GM19438 (cell line): ENCODE data around the gene EFCAB8.
"Not testable (repeated sequence)": the region's sequence is repeated elsewhere in the genome, so short reads cannot be mapped to it uniquely, and the experiment has no call there.

ENCODE experiments used
- ATAC-seq: cut with Tn5 transposase; IDR thresholded peaks from one replicate; pipeline ENCODE4 v1.9.1; 2021; ENCODE audit warnings: low read depth; ENCODE audit not compliant: unreplicated experiment

Gene EFCAB8

DNA sequence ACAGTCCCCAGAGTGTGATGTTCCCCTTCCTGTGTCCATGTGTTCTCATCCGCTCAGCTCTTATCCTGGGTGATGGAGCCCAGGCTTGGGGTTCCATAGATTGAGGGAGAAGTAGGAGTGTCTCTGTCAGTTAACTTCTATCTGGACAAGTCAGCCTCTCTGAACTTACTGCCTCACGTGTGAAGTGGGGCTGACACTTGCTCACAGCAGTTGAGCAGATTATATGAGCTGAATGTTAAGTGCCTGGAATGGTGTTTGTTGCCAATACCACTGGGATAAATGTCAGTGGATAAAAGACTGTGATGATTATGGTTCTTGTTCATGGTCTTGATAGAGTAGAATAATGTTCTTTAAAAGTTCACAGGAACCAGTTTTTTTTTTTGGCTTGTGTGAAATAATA, 17.1 kb upstream of the EFCAB8 start:
- ATAC-seq = no peak

DNA sequence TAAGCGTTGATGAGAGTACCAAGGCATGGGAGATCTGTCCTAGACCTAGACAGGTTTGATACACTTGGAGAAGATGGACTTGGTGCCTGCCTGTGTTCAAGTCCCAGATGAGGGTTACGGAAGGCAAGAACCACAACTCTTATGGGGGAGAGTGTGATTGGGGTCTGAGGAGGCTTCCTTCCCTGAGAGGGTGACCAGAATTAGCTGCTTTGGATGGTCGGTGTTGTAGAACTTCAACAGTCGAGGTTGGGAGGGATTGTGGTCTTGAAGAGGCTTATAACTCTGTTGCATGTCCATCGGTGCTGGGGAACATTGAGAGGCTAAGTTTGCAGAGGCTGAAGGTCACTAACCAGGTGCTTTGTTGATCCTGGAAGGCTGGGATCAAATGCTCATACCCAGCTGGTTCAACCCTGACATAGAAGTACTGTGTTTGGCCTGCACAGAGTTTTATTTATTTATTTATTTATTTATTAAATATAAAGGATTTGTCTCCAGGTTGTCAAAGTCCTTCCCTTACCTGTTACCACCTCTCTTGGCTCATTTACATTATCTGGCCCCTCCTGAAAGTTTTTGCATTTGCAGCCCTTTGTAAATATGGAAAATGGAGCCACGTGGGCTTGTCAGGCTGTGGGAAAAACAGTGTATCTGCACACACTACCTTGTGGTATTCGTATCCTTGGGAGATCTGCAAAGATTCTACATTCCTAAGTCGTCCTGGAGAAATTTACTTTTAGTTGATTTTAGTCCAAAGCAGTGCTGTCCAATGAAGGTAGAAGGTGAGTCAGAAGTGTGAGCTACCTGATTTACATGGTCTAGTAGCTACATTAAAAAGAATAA, 15.8 kb upstream of the EFCAB8 start:
- no peak for ATAC-seq

DNA sequence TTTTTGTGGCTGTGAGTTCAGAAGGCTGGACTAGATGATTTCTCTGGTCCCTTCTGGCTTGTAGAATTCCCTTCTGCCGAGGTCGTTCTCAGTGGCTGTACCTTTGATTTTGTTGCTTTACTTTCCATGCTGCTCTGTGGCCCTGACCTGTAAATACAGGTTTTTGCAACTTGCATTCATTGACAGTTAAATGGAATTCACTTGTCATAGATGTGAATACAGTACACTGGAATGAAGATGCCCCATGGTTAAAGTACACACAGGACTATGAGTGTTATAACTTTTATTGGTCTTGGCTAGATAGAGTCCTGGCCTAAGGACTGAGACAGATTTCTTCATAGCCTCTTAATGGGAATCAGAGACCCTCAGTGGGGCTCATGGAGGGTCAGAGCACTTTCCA, 12.9 kb upstream of the EFCAB8 start:
- no peak for ATAC-seq

DNA sequence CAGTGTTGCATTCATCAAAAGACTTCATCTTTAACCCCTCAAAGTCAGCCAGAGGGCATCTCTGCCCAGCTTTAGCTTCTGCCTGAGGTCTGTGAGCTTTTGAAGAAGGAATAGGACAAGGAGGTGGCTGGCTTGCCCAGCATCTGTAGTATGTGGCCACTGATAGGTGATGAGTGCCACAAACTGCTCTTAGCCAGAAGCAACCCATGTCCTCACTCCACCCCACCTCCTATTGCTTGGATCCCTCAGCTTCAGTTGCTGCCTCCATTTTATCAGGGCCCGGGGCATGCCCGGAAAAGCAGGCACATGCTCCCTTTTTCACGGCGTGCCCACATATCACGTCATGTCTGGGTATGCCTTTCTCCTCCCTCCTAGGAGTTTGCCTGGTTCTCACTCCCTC, 11.9 kb upstream of the EFCAB8 start:
- ATAC-seq = no peak

DNA sequence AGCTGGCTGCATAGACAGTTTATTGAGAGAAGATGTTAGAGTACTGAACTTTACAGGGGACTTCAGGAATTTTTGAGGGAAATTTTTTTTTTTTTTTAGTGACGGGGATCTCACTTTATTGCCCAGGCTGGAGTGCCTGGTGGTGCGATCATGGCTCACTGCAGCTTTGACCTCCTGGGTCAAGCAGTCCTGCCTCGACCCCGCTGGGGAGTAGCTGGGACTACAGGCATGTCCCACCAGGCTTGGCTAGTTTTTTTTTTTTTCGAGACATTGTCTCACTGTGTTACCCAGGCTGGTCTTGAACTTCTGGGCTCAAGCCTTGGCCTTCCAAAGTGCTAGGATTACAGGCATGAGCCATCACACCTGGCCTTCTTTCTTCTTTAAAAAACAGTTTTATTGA, 10.8 kb upstream of the EFCAB8 start:
- ATAC-seq = no peak

DNA sequence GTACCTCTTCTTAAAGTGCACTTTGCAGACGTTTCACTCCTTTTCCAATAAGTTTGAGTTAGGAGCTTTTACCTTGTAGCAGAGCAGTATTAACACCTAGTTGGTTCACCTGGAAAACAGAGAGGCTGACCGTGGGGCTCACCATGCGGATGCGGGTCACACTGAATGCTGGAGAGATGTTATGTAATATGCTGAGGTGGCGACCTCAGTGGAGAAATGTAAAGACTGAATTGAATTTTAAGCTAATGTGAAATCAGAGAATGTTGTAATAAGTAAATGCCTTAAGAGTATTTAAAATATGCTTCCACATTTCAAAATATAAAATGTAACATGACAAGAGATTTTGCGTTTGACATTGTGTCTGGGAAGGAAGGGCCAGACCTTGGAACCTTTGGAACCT, 9.9 kb upstream of the EFCAB8 start:
- ATAC-seq = no peak

DNA sequence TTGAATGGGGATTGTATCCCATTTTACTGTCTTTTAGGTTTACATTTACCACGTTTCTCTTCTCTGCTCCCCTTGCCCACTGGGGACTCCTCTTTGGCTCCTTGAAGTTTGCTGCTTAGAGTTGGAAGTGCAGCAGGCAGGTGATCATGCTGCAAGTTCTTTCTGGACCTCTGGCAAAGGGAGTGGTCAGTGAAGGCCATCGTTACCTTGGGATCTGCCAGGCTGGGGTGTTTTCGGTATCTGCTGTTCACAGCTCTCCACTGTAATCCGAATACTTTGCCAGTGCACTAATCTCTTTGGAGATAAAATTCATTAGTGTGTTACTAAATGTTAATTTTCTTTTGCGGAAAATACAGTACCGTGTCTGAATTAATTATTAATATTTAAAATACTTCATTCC, 9.1 kb upstream of the EFCAB8 start:
- ATAC-seq = no peak

DNA sequence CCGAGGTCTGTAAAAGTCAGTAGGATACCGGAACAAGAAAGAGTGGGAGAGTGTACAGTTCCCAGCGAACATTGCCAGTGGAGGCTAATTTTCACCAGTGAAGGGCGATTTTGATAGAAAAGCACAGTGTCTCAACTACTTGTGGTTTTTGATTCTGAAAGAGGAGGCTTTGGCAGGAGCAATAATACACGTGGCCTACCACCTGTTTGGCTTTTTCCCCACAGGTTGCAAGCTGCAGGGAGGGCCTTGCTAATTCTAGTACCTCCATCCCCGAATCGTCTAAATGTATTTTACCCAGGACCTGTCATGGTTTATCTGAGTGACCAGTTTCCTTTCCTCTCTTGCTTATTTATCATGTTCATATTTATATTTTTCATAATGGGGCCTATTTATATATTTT, 3.3 kb upstream of the EFCAB8 start:
- ATAC-seq = no peak

DNA sequence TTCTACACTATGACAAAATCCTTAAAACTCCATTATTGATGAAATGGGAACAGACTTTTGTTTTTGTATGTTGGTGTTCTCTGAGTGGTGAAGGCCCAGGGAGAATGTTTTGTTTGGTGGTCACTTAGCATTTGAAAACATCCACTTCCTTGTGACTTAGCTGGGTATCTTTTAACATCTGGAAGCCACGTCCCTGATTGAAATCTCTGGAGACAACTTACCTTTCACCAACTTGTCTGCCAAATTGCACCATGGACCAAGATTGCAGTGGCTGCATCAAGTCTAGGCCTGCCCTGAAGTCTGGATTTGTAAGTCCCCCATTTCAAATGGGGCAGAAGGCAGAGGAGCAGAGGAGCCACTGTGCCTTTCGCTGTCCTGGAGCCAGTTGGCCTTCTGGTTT, 534 bp upstream of the EFCAB8 start:
- no peak for ATAC-seq

DNA sequence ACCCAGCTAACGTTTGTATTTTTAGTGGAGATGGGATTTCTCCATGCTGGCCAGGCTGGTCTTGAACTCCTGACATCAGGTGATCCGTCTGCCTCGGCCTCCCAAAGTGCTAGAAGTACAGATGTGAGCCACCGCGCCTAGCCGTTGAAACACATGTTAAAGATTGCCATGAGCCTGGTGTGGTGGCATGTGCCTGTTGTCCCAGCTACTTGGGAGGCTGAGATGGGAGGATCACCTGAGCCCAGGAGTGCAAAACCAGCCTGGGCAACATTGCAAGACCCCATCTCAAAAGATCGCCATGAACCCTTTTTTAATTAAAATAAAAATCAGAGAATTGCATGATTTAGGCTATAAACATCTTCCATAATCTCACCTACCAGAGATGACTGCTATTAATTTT, 2.7 kb downstream of the EFCAB8 start:
- no peak for ATAC-seq

DNA sequence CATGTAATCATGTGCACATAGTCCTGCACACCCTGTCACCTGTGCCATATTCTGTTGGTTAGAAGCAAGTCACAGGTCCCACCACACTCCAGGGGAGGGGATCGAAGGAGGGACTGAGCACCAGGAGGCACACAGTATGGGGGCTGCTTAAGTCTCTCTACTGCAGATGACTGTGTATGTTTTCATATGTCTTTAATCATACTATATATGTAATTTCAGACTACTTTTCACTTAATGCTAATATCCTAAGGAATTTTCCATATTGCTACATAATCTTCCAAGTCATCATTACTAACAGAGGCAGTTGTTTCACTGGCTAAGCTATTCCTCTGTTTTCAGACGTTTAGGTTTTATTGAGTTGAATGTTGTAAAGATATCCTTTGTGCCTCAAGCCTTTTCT, 10.8 kb downstream of the EFCAB8 start:
- ATAC-seq = no peak

DNA sequence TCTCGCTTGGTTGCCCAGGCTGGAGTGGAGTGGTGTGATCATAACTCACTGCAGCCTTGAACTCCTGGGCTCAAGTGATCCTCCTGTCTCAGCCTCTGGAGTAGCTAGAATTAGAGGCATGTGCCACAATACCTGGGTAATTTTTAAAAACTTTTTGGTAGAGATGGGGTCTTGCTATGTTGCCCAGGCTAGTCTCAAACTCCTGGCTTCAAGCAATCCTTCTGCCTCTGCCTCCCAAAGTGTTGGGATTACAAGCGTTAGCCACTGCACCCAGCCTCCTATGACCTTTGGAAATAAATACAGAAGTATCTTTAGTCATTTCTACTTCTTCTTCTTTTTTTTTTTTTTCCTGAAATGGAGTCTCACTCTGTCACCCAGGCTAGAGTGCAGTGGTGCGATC, 11.8 kb downstream of the EFCAB8 start:
- ATAC-seq = not testable (repeated sequence)

DNA sequence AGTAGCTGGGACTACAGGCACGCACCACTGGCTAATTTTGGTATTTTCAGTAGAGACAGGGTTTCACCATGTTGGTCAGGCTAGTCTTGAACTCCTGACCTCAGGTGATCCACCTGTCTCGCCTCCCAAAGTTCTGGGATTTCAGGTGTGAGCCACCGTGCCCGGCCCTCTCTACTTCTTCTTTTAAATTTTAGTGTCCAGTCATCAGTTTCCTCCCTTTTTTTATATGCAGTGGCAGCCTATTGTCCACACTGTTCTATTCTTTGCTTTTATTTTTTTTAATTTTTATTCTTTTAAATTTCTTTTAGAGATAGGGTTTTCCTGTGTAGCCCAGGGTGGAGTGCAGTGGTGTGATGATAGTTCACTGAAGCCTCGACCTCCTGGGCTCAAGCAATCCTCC, 12.3 kb downstream of the EFCAB8 start:
- ATAC-seq = no peak

DNA sequence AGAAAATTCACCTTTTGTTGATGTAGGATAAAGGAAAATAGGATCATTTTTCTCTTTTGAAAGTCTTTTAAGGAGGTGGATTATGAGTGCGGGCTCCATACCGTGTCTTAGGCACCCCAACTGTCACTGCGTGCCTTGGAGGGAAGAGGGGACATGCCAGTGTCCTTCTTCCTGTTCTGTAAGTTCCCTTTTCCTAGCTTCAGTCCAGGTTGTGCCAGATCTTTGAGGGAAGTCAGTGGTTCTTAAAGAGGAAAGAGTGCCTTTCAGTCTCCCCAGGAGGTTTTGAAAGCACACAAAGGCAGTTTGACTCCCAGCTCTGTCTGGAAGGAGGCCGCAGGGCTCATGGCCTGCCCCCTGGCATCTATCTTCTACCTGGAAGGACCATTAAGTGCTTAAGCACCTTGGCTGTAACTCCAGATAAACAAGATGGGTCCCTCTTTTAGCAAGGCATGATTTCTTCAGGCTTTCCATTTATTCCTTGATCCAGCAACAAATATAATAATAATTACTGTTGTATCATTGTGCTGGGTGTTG, 13.0 kb downstream of the EFCAB8 start:
- no peak for ATAC-seq

DNA sequence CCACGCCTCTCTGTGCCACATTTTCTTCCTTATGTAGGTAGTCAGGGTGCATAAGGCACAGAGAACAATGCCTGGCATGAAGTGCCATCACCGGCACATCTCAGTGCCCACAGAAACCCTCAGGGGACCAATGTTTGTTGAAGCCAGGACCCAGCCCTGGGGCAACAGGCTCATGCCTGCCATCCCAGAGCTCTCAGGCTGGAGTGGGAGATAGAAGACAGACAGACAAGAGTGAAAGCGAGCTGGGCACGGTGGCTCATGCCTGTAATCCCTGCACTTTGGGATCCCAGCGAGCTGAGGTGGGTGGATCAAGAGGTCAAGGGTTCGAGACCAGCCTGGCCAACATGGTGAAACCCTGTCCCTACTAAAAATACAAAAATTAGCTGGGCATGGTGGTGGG, 13.5 kb downstream of the EFCAB8 start:
- ATAC-seq = no peak

DNA sequence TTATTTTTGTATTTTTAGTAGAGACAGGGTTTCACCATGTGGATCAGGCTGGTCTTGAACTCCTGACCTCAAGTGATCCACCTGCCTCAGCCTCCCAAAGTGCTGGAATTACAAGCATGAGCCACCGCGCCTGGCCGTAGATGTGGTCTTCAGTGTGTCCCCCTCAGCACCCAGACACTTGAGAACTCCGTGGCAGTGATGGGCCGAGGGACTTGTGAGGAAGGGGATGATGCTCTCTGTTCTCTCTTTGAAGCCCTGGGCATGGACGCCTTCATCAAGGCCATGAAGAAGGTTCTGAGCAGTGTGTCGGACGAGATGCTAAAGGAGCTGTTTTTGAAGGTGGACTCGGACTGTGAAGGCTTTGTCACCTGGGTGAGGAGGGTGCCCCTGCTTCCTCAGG, 16.9 kb downstream of the EFCAB8 start:
- no peak for ATAC-seq

DNA sequence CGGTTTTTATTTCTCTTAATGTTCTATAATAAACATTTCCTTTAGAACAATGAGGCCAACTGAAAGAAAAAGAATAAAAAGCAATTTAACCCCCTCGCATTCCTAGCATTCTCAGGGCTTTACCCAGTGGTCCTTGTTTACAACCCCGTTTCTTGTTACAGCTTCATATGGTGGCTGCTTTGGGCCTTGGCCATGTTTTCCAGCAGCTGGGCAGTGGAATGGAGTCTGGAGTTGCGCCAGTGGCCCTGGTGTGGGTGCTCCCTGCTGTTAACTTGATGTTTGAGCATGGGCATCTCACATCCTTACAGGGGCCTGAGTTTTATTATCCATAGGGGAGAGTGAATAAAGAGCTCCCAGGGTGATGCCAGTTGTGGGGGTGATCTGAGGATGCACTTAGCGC, 18.8 kb downstream of the EFCAB8 start:
- no peak for ATAC-seq

DNA sequence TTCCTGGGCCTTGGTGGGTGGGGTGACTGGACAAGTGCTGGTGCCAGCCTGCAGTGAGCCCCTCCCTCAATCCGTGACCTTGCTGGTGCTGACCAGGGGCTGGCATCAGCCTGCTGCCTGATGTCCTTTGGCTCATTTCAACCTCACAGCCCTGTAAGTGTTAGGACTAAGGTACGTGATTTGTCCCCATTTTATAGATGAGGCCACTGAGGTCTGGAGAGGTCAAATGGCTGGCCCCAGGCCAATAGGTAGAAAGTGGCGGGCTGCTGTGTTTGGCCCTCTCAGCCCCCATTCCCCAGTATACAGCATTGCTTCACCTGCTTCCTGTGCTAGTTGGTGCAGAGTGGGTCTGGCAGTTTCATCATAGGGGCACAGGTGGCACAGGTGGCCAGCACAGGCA, 20.1 kb downstream of the EFCAB8 start:
- no peak for ATAC-seq

DNA sequence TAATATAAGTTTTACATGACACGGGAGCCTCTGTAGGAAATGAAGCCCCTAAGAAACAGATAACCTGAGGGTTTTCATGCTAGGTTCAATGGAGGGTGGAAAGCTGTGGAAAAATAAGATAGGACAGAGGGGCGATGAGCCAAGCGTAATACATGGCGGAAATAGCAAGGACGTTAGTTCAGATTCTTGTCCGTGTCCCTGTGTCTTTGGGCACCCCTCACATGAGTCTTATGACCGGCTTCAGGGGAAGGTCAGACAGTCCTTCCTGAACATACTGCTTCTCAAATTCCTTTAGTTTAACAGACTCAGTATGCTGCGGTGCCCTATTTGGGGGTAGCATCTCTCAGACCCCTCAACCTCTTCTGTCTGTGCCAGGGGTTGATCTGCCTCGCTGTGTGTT, 20.8 kb downstream of the EFCAB8 start:
- ATAC-seq = no peak

DNA sequence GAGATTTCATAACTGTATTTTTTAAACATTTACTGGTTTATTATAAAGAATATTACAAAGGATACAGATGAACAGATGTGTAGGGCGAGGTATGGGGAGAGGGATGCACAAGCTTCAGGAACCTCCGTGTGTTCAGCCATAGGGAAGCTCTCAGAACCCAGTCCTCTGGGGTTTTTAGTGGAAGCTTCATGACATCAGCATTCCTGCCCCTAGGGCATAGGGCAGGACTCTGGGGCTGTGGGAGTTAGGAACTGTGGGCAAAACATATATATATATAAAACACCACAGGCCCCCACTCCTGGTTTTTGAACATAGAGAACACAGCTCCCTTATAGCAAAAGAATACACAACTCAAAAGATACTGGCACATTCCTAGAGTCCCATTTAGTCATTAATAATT, 21.9 kb downstream of the EFCAB8 start:
- no peak for ATAC-seq

DNA sequence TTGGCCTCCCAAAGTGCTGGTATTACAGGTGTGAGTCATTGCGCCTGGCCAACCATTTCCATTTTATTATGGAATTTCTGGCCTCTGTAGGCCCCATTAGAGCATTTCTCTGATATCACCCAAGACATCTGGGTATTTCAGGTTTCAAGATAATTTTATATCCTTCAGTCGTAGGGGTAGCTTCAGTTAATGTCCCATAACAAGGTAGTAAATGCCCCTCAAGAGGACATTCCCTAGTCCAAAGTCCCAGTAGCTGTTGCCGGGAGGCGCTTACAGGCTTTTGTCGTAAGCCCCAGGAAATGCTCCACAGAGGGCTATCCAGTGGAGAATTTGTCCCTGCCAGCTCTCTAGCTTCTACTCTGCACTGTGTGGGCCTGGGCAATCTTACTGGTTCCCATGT, 24.4 kb downstream of the EFCAB8 start:
- ATAC-seq = no peak

DNA sequence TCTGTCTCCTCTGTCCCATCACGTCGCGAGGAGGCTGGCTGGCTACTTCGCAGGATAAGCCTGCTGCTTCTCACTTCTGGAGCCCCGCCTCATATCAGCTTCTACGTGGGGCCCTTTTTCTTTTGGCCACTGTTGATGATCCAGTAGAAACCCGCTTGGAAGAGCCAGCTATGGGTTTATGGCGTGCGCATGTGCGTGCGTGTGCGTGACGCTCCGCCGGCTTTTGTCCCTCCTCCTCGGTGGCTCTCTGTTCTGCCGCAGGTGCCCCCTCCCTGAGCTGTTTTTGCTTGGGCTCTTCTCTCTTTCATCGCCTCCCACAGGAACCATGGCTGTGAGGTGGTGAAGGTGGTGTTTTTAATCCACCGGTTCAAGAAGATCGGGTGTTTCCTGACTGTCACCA, 26.5 kb downstream of the EFCAB8 start:
- no peak for ATAC-seq

DNA sequence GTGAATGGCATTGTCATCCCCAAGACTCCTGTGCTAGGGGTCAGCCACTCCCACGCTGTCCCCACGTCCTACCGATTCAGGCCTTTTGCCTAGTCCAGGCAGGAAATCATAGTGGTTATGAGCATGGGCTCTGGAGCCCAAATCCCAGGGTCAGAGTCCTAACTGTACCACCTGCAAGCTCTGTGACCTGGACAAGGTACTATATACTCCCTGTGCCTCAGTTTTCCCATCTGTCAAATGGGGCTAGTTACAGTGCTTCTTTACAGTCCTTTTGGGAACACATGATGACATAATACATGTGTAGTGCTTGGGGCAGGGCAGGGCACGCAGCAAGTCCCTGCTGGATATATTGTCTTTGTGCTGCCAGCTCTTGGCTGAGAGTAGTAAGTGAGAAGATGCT, 27.2 kb downstream of the EFCAB8 start:
- no peak for ATAC-seq
